Esophagus muscularis mucosa (tissue), 4 donors: ENCODE data around the gene NCEH1. TPM values are rescaled to one million over a fixed set of nuclear protein-coding genes. Genes with fewer than 3 reads are reported as not detected.
"Not testable (repeated sequence)": the region's sequence is repeated elsewhere in the genome, so short reads cannot be mapped to it uniquely, and the experiment has no call there.

Experiments used
- DNase-seq: peaks from one replicate; pipeline ENCODE4 v3.0.0-alpha.2; 2017; ENCODE audit errors: extremely low spot score
- H3K27ac ChIP-seq, 4 donors: fragments of 200-600 bp; sonication (generic); replicated peaks in 1 of 4; 1 replicate in 3 of 4; 2 replicates in 1 of 4; pipeline ENCODE4 v1.5.1; 2016 to 2019; ENCODE audit warnings: mild to moderate bottlenecking in 1 of 4
- H3K27me3 ChIP-seq, 4 donors: fragments of 200-600 bp; sonication (generic); one replicate each; pipeline versions ENCODE4 v1.5.1 to v1.6.0; 2016 to 2019
- H3K36me3 ChIP-seq, 4 donors: fragments of 200-600 bp; sonication (generic); one replicate each; pipeline ENCODE4 v1.5.1; 2016 to 2019
- H3K4me1 ChIP-seq, 4 donors: fragments of 200-600 bp; sonication (generic); one replicate each; pipeline ENCODE4 v1.5.1; 2016 to 2019
- H3K4me3 ChIP-seq, 4 donors: fragments of 200-600 bp; sonication (generic); 1 replicate in 2 of 4; 2 replicates in 2 of 4; pipeline ENCODE4 v1.5.1; 2016 to 2019; ENCODE audit warnings: mild to moderate bottlenecking in 4 of 4, moderate library complexity in 1 of 4
- H3K9me3 ChIP-seq, 4 donors: fragments of 200-600 bp; sonication (generic); 1 replicate in 3 of 4; 2 replicates in 1 of 4; pipeline ENCODE4 v1.5.1; 2016 to 2019
- EP300 ChIP-seq: sonication (generic); formaldehyde crosslinking; IDR thresholded peaks from one replicate; pipeline ENCODE4 v1.6.1; 2017; ENCODE audit warnings: antibody characterized with exemption
- POLR2A ChIP-seq: fragments of 450-650 bp; IDR thresholded peaks from one replicate; pipeline ENCODE4 v1.6.1; 2017; ENCODE audit warnings: antibody characterized with exemption, moderate library complexity, mild to moderate bottlenecking, low read depth
- POLR2AphosphoS5 ChIP-seq, 2 donors: sonication (generic); formaldehyde crosslinking; IDR thresholded peaks; one replicate each; pipeline ENCODE4 v1.6.1; 2017; ENCODE audit warnings: antibody characterized with exemption in 2 of 2
- WGBS: methylation state at CpG from one replicate; pipeline ENCODE4 v1.1.5; 2018; 5-methylcytosine and 5-hydroxymethylcytosine counted together
- intact Hi-C: fragments of 100-400 bp; cut with DNase I; formaldehyde crosslinking; loops from one replicate; pipeline ENCODE4 v1.15.1; 2023
- total RNA-seq, 4 donors: library from RNA; depleted of rRNA; stranded (reverse); fragments of >200 nt; gene quantifications; one replicate each; pipeline versions ENCODE4 v1.1.0 to v1.2.1, GENCODE V29; 2016
- TF ChIP-seq, protein P1 (sequence below), 3 experiments: fragments of 200-600 bp in 2 of 3; fragments of 450-650 bp in 1 of 3; sonication (generic) in 2 of 3; IDR thresholded peaks; one replicate each; pipeline ENCODE4 v1.5.1; 2017 to 2019; ENCODE audit warnings: antibody characterized with exemption in 3 of 3, mild to moderate bottlenecking in 2 of 3, moderate library complexity in 1 of 3

Gene NCEH1
- total RNA-seq, 4 donors from 2014 or later: 3.0 to 11.6 (median 3.7) TPM

DNA sequence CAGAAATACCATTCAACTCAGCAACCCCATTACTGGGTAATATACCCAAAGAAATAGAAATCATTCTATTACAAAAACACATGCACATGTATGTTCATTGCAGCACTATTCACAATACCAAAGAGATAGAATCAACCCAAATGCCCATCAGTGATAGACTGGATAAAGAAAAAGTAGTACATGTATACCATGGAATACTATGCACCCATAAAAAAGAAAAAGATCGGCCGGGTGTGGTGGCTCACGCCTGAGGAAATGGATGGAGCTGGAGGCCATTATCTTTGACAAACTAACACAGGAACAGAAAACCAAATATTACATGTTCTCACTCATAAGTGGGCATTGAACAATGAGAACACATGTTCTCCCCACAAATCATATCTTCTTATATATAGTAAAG, 112.0 kb downstream of the NCEH1 start:
- no peak for TF ChIP-seq POLR2AphosphoS5 (IDR thresholded peaks at IDR 0.05)
- TF ChIP-seq EP300: no peak
- TF ChIP-seq POLR2A: no peak
- TF ChIP-seq, protein P1, sequence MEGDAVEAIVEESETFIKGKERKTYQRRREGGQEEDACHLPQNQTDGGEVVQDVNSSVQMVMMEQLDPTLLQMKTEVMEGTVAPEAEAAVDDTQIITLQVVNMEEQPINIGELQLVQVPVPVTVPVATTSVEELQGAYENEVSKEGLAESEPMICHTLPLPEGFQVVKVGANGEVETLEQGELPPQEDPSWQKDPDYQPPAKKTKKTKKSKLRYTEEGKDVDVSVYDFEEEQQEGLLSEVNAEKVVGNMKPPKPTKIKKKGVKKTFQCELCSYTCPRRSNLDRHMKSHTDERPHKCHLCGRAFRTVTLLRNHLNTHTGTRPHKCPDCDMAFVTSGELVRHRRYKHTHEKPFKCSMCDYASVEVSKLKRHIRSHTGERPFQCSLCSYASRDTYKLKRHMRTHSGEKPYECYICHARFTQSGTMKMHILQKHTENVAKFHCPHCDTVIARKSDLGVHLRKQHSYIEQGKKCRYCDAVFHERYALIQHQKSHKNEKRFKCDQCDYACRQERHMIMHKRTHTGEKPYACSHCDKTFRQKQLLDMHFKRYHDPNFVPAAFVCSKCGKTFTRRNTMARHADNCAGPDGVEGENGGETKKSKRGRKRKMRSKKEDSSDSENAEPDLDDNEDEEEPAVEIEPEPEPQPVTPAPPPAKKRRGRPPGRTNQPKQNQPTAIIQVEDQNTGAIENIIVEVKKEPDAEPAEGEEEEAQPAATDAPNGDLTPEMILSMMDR (IDR thresholded peaks at IDR 0.05): no peak
- DNase-seq: no peak
- Histone ChIP-seq H3K4me1 (peaks cover 16 to 24% (median 18%) of the 10 kb centered on the region in 4 donors), H3K4me3 (no peak overlapping the region), H3K9me3 (no peaks in the 10 kb centered on the region), H3K27ac (no peak overlapping the region), H3K36me3 (no peaks in the 10 kb centered on the region), H3K27me3 (no peaks in the 10 kb centered on the region)
- WGBS: 97% methylated on average over 3 of the region's 3 CpGs
- intact Hi-C loops: loop anchor here (5.0 kb wide), 1 partner anchor 112 kb away; no protein-coding TSS in a partner anchor

DNA sequence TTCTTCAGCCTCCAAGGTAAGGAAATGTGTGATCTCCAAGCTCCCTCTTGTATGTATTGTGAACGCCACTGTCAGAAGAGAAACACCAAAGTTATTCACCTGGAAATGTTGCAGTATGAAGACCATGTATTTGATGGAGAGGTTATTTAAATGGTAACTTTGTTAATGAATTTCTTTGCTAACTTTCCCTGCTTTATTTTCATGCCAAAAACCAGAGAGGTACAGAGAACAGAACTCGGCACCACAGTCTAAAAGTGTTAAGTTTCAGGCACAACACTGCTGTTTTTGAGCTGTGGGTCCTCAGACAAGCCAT, 114.5 kb downstream of the NCEH1 start:
- Histone ChIP-seq H3K27ac (peak overlapping the region; percentile 9 to 76 (median 54)), H3K36me3 (no peaks in the 10 kb centered on the region), H3K4me3 (no peak overlapping the region), H3K4me1 (peaks cover 16 to 24% (median 20%) of the 10 kb centered on the region in 4 donors), H3K27me3 (no peaks in the 10 kb centered on the region), H3K9me3 (no peaks in the 10 kb centered on the region)
- DNase-seq: no peak
- intact Hi-C loops: loop anchor here (5.0 kb wide), 1 partner anchor 109 kb away; no protein-coding TSS in a partner anchor
- no peak for TF ChIP-seq POLR2AphosphoS5 (IDR thresholded peaks at IDR 0.05)
- TF ChIP-seq EP300: no peak
- TF ChIP-seq POLR2A: no peak
- TF ChIP-seq, protein P1 (IDR thresholded peaks at IDR 0.05): no peak
- WGBS: 71% methylated on average over 2 of the region's 2 CpGs

GRCh38 chr3:172595664-172596393, 115.0 kb downstream of the NCEH1 start:
- H3K27me3 ChIP-seq: no peaks in the 10 kb centered on the region
- peak; percentile 88 for DNase-seq
- H3K36me3 ChIP-seq: no peaks in the 10 kb centered on the region
- peak overlapping the region; percentile 30 to 46 (median 34) for H3K4me3 ChIP-seq
- no peaks in the 10 kb centered on the region for H3K9me3 ChIP-seq
- peaks cover 16 to 24% (median 20%) of the 10 kb centered on the region in 4 donors for H3K4me1 ChIP-seq
- peak overlapping the region; percentile 41 to 76 (median 58) for H3K27ac ChIP-seq
- 30% methylated on average over 7 of the region's 7 CpGs for WGBS
- no peak for TF ChIP-seq POLR2AphosphoS5 (IDR thresholded peaks at IDR 0.05)
- TF ChIP-seq, protein P1 (IDR thresholded peaks at IDR 0.05): peak; percentile 63 to 82 (median 67)
- TF ChIP-seq POLR2A: no peak
- no peak for TF ChIP-seq EP300
- intact Hi-C loops: loop anchor here (5.0 kb wide), 1 partner anchor 109 kb away; no protein-coding TSS in a partner anchor

DNA sequence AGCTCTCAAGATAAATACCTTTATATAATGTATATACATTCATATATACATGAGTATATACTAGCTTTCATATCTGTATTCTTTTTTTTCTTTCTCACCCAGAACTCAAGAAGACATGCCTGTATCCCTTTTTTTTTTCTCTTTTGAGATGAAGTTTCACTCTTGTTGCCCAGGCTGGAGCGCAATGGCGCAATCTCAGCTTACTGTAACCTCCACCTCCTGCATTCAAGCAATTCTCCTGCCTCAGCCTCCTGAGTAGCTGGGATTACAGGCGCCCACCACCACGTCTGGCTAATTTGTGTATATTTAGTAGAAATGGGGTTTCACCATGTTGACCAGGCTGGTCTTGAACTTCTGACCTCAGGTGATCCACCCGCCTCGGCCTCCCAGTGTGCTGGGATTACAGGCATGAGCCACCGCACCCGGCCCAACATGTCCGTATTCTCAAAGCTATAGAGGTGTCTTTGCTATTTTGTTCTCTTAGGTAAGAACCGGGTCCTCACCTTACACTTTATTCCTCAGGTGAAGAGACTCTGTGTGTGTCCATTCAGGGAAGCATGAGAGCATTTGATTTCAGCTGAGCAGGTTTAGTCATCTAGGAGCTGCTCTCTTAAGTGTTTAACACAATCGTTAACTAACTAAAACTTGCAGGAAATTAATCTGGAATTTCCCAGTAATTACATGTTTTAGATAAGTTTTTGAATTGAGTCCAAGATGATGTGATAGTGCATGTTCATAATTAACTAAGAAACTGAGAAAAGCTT, 115.8 kb downstream of the NCEH1 start:
- Histone ChIP-seq H3K27ac (peak overlapping the region; percentile 50 to 76 (median 70)), H3K4me3 (peak overlapping the region in 2 of 4 donors; percentile 1 to 20), H3K4me1 (peaks cover 16 to 24% (median 20%) of the 10 kb centered on the region in 4 donors)
- DNase-seq: peak; percentile 74
- WGBS: 86% methylated on average over 11 of the region's 11 CpGs
- H3K9me3 ChIP-seq, H3K27me3 ChIP-seq, H3K36me3 ChIP-seq: not testable (repeated sequence)
- intact Hi-C loops: loop anchor here (5.0 kb wide), 1 partner anchor 108 kb away; no protein-coding TSS in a partner anchor

- intact Hi-C loops: no loop called here
- Histone ChIP-seq H3K9me3 (no peaks in the 10 kb centered on the region), H3K36me3 (no peaks in the 10 kb centered on the region), H3K27ac (no peak overlapping the region), H3K4me3 (no peak overlapping the region), H3K4me1 (peaks cover 16 to 24% (median 20%) of the 10 kb centered on the region in 4 donors), H3K27me3 (no peaks in the 10 kb centered on the region)
- TF ChIP-seq POLR2A (no peak), POLR2AphosphoS5 (IDR thresholded peaks at IDR 0.05) (no peak), EP300 (no peak)
- TF ChIP-seq, protein P1 (IDR thresholded peaks at IDR 0.05): no peak
- WGBS: 88% methylated on average over 5 of the region's 11 CpGs
- peak; percentile 72 for DNase-seq
Measured at GRCh38 chr3:172592898-172593669, 117.8 kb downstream of the NCEH1 start.
